Fibroblast of pulmonary artery (primary cell): ENCODE data around the gene FAM168A.

Experiments
- DNase-seq: peaks from one replicate; pipeline ENCODE4 v3.0.0-alpha.2; 2010; ENCODE audit warnings: low read depth
- H3K4me3 ChIP-seq: replicated peaks from 2 replicates; pipeline ENCODE4 v1.5.1; 2011; ENCODE audit warnings: low read depth, mild to moderate bottlenecking, control low read depth, low read length, moderate library complexity
- TF ChIP-seq, protein P1 (sequence below): IDR thresholded peaks from 2 replicates; pipeline ENCODE4 v1.5.1; 2011; ENCODE audit warnings: mild to moderate bottlenecking, control low read depth, low read length, inconsistent platforms; ENCODE audit errors: missing control alignments

FAM168A gene

DNA sequence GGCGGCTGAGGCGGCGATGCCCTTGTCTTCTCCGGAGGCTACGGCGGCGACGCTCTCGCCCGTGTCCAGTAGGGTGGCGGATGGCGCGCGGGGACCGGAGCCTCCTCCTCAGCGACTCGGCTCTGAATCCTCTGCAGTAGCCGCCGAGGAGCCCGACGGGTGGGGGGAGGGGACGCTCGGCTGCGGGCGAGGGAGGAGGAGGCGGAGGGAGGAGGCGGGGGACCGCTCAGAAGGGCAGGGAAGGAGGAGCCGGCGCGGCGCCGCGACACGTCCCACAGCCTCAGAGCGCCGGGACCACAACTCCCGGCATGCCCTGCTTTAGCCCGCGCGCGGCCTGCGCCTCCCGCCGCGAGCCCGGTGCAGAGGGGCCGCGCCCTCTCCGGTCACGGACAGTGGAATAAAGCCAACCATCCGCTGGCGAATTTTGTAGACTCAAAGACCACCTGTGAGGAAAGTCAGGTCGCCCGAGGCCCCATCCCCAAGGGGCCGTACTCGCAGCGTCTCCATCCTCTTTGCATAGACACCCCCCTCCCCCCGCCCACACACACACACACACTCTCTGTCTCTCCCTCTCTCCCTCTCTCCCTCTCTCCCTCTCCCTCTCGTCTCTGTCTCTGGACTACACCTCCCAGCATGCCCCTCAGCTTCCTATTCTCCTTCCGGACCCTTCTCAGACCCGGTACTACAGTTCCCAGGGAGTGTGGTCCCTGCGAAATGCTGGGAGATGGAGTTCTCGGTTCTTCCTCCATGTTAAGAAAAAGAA, at the start of gene FAM168A:
FAM168A (minus strand) TSS at position 157 of the 763 bp plus-strand sequence. CDS start 129,638 bp downstream, outside the sequence.
- H3K4me3 ChIP-seq, result peak within 1 kb of the TSS; percentile 81
- TF ChIP-seq, protein P1, sequence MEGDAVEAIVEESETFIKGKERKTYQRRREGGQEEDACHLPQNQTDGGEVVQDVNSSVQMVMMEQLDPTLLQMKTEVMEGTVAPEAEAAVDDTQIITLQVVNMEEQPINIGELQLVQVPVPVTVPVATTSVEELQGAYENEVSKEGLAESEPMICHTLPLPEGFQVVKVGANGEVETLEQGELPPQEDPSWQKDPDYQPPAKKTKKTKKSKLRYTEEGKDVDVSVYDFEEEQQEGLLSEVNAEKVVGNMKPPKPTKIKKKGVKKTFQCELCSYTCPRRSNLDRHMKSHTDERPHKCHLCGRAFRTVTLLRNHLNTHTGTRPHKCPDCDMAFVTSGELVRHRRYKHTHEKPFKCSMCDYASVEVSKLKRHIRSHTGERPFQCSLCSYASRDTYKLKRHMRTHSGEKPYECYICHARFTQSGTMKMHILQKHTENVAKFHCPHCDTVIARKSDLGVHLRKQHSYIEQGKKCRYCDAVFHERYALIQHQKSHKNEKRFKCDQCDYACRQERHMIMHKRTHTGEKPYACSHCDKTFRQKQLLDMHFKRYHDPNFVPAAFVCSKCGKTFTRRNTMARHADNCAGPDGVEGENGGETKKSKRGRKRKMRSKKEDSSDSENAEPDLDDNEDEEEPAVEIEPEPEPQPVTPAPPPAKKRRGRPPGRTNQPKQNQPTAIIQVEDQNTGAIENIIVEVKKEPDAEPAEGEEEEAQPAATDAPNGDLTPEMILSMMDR, result no peak
- DNase-seq, result peak; percentile 98

DNA sequence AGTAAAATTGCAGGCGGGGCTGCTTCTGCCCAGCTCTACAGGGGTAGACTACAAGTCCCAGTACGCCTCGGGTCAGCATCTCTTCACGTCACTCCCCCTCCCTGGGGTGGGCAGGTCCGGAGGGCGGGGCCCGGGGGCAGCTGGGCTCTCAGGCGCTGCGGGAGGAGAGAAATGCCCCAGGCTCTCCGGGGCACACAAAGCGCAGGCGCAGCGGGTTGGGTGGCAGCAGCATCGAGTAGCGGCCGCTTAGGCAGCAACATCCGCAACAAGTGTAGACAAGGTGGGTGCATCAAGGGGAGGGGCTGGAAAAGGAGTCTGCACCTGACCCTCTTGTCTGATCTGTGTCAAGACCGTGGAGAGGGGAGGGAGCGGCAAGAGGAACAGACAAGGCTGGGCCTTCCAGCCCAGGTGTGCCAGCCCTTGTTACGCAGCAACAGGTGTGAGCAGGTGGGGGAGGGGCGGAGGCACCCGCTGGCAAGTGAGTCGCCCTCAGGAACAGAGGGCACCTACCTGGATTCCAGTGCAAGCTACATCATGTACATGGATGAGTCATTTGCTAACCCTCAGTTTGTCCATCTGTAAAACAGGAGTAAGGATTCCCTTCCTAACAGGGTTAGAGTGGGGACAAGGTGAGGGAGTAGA, 49.7 kb upstream of the FAM168A start:
- TF ChIP-seq, protein P1, result no peak
- peak overlapping the region; percentile 4 for H3K4me3 ChIP-seq
- peak; percentile 82 for DNase-seq

DNA sequence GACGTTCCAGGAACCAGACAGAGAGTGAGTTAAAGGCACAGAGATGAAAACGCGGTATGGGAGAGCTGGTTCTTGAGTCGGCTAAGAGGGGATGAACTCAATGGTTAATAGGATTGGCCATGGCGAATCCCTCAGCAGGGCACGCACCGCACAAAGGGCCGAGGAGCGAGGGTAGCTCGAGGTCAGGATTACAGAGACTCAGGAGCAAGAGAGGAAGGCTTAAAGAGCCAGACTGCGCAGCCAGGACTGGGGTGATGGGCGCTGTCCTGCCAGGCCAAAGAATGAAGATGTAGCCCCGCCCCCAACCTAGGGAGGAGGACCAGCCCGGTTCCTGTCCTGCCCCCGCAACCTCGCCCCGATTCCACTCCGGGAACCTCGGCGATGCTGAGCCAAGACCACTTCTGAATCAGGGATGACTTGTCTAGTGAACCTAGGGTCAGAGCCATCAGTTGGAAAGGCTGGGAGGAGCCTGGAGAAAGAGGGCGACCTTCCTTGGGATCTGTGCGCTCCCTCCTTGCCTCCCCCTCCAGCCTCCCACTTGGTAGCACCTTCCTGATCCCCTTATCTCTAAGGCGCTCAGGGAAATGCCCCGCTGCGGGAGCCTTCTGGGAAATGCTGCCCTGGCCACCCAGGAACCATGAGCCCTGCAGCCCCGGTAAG, 48.2 kb upstream of the FAM168A start, which contains the start of gene PLEKHB1:
PLEKHB1 (plus strand) TSS at position 610 of the 660 bp plus-strand sequence; CDS start at position 638, 28 bp downstream.
- TF ChIP-seq, protein P1, result no peak
- peak; percentile 22 for DNase-seq
- H3K4me3 ChIP-seq, result no peak within 1 kb of the TSS

DNA sequence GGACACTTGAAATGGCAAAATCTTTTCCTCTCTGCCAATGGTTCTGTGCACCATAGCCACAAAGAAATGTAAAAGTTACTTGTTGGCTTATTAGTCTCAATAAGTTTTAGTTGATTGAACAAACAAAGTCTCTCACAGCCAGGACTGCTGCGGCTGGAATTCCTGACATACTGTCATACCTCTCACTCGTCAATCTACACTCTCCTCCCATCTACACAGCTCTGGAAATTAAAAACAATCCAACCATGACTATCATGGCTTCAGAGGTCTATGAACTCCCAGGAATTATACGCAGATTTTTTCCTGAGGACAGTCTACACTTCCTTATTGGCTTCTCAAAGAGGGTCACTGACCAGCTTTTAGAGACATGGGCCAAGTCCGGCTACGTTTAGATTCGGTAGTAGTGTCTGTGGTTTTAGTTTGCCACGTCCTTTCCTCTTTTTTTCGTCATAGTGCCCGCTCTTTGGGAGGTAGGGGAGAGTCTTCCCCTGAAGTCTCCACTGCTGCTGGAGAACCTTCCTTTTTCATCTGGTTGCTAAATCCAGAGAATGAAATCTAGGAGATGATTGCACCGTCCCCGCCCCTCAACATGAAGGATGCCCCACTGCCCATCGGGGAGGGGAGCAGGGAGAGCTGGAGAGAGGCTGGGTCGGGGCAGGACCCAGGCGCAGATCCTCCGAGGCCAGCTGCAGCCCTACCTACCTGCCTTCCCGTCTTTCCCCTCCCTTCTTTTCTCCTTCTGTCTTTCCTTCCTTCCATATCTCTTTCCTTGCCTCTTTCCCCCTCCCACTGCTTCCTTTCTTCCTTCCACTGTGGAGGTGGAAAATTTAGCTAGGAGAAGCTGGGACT, 47.4 kb upstream of the FAM168A start:
- TF ChIP-seq, protein P1, result no peak
- no peak overlapping the region for H3K4me3 ChIP-seq
- no peak for DNase-seq

- DNase-seq, result no peak
- TF ChIP-seq, protein P1, result no peak
- H3K4me3 ChIP-seq, result no peak overlapping the region
Observed at GRCh38 chr11:73641668-73642067, 43.8 kb upstream of the FAM168A start.

DNA sequence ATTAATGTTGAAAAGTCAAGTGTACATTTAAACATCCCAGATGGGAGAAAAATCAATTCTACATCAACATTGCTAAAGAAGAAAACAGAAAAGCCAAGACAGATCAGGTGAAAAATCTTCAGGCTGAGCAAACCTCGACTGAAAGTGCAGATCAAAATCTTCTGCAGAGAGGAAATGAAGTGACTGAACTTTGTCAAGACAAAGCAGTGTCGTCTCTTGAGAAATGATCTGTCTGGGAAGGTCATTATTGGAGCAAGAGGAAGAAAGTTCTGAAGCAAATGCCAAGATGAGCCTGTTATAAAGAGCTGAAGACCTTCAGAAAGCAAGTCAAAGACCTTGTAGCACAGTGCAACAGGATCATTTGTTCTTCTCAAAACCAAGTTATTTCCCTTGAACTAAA, 42.7 kb upstream of the FAM168A start:
- no peak overlapping the region for H3K4me3 ChIP-seq
- no peak for DNase-seq
- TF ChIP-seq, protein P1, result no peak
